A673 (cell line): ENCODE data around the gene RMP24.

Source experiments
- CTCF ChIP-seq: fragments of 300-800, 200-600 bp; sonication (generic); conservative IDR thresholded peaks from 2 replicates; pipeline ENCODE4 v1.5.1; 2017; ENCODE audit warnings: low read depth, mild to moderate bottlenecking, antibody characterized with exemption, low read length, moderate library complexity, mixed read lengths
- EZH2 ChIP-seq: fragments of 200-600 bp; sonication (generic); IDR thresholded peaks from 2 replicates; pipeline ENCODE4 v1.6.1; 2017; ENCODE audit warnings: borderline replicate concordance, low read depth, mild to moderate bottlenecking, mixed read lengths, antibody characterized with exemption, low read length; ENCODE audit not compliant: poor library complexity, severe bottlenecking

- TF ChIP-seq CTCF: no peak
- TF ChIP-seq EZH2: no peak
Measured at GRCh38 chr18:36006997-36007396, 34.5 kb downstream of the RMP24 start.
